OCI-M2 (cell line): ENCODE data around the gene CCDC137.

ENCODE experiments used
- DNase-seq: peaks from one replicate; lab custom pipeline; 2025; ENCODE audit not compliant: unreplicated experiment; lab: John Stamatoyannopoulos, UW

Gene CCDC137

GRCh38 chr17:81714412-81715106 lies 48.0 kb downstream of the CCDC137 start:
- DNase-seq, result no peak

- DNase-seq, result no peak
Observed at GRCh38 chr17:81715107-81715871, 48.8 kb downstream of the CCDC137 start.

- DNase-seq, result no peak
Observed at GRCh38 chr17:81715872-81716673, 49.5 kb downstream of the CCDC137 start.

- no peak for DNase-seq
Observed at GRCh38 chr17:81716674-81716996, 50.1 kb downstream of the CCDC137 start.

GRCh38 chr17:81717049-81717765 lies 50.7 kb downstream of the CCDC137 start:
- DNase-seq, result no peak

- no peak for DNase-seq
Observed at GRCh38 chr17:81717766-81718089, 51.2 kb downstream of the CCDC137 start.

- no peak for DNase-seq
Observed at GRCh38 chr17:81719410-81720266, 53.1 kb downstream of the CCDC137 start.

GRCh38 chr17:81720267-81721071 lies 53.9 kb downstream of the CCDC137 start:
- DNase-seq, result no peak

- DNase-seq, result no peak
Observed at GRCh38 chr17:81722184-81723120, 55.9 kb downstream of the CCDC137 start.
